Measurements from ENCODE around the gene WNT6. TPM values are rescaled to one million over a fixed set of nuclear protein-coding genes. Genes with fewer than 3 reads are reported as not detected.

The WNT6 gene
- total RNA-seq, 2 donors from 2014 or later = 1.8 to 2.4 TPM

DNA sequence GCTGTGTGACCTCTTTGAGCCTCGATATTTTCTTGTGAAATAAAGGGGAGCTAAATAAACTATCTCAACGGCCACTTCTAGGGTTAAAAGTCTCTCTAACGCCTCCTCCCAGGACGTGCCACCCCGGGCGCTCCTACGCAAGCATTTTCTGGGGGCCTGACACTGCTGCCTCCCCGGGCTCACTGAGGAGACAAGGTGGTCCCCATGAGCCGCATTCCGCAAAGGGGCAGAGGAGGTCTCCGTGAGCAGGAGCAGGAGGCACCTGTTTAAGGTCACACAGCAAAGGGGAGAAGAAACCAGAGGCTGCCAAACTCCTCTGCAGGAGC, 20.1 kb downstream of the WNT6 start:
- Histone ChIP-seq H3K4me3 (peak overlapping the region in 1 of 2 donors; percentile 35), H3K27me3 (peaks cover 10 to 18% of the 10 kb centered on the region in 2 donors), H3K36me3 (no peaks in the 10 kb centered on the region), H3K4me1 (peaks cover 0 to 29% of the 10 kb centered on the region in 2 donors), H3K27ac (no peak overlapping the region), H3K9me3 (no peaks in the 10 kb centered on the region)
- no peak for DNase-seq (ENCODE audit: low spot score)
- no peak for TF ChIP-seq CTCF (IDR thresholded peaks at IDR 0.05)

DNA sequence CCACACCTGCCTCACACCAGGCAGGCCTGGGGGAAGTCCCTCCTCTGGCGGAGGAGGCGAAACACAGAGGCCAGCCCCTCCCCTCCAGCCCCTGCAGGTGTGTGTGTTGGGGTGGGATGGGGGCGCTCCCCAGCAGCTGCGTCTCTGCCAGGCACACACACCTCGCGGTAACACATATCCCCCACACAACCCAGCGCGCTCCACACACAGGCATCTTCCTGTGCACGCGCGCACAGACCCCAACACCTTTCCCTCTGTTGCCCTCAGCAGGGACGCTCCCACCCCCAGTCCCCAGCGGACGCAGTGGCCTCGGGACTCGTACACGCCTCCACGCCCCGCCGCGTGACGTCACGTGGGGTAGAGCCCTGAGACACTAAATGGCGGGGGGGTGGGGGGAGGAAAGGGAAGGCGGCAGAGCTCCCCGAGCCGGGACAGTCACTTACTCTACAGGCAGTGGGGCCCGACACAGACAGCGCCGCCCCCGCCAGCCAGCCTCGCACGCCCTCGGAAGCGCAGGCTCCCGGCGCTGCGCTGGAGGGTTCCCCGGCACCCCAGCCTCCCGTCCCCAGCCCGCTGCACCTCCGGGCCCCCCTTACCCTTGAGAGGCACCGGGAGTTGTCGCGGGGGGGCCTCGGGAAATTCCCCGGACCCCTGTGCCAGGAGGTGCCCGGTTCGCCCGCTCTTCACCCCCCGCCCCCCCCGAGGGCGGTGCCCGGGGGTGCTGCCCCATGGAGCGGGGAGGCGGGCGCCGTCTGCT, 20.7 kb downstream of the WNT6 start, which contains the start of gene WNT10A:
Gene WNT10A (plus strand): TSS at position 751 of the 757 bp plus-strand sequence. CDS start 144 bp downstream, outside the sequence.
- Histone ChIP-seq H3K27ac (no peak within 1 kb of the TSS), H3K4me1 (peaks cover 0 to 29% of the 10 kb centered on the region in 2 donors), H3K36me3 (no peaks in the 10 kb centered on the region), H3K4me3 (peak within 1 kb of the TSS in 1 of 2 donors; percentile 35), H3K9me3 (no peaks in the 10 kb centered on the region), H3K27me3 (peaks cover 10 to 18% of the 10 kb centered on the region in 2 donors)
- TF ChIP-seq CTCF (IDR thresholded peaks at IDR 0.05) = no peak
- DNase-seq (ENCODE audit: low spot score) = no peak

GRCh38 chr2:218880859-218881594, 21.4 kb downstream of the WNT6 start:
- Histone ChIP-seq H3K27ac (no peak overlapping the region), H3K4me1 (peaks cover 0 to 29% of the 10 kb centered on the region in 2 donors), H3K36me3 (no peaks in the 10 kb centered on the region), H3K4me3 (peak overlapping the region in 1 of 2 donors; percentile 35), H3K9me3 (no peaks in the 10 kb centered on the region), H3K27me3 (peaks cover 10 to 18% of the 10 kb centered on the region in 2 donors)
- no peak for TF ChIP-seq CTCF (IDR thresholded peaks at IDR 0.05)
- no peak for DNase-seq (ENCODE audit: low spot score)

DNA sequence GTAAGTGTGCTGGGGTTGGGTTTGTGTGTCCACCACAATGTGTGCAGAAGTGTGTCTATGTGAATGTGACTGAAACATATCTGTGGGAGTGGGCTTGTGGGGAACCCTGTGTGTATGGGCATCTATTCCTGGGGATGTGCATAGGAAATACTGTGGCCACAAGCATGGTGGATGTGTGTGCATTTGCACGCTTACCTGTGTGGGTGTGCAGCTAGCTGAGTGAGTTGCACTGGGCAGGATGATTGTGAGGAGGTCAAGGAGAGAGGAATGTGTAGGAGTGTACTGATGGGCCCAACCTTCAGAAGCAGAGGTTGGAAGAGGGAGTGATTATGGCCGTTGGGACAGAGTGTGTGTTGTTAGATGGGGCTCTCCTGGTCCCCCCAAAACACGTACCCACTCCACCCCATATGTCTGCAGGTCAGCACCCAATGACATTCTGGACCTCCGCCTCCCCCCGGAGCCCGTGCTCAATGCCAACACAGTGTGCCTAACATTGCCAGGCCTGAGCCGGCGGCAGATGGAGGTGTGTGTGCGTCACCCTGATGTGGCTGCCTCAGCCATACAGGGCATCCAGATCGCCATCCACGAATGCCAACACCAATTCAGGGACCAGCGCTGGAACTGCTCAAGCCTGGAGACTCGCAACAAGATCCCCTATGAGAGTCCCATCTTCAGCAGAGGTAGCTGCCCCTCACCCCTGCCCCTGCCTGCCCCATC, 22.3 kb downstream of the WNT6 start:
- no peaks in the 10 kb centered on the region for H3K36me3 ChIP-seq
- peaks cover 10 to 18% of the 10 kb centered on the region in 2 donors for H3K27me3 ChIP-seq
- no peak for TF ChIP-seq CTCF (IDR thresholded peaks at IDR 0.05)
- DNase-seq (ENCODE audit: low spot score) = no peak
- no peak overlapping the region for H3K4me3 ChIP-seq
- H3K4me1 ChIP-seq = peaks cover 0 to 29% of the 10 kb centered on the region in 2 donors
- H3K9me3 ChIP-seq = no peaks in the 10 kb centered on the region
- H3K27ac ChIP-seq = no peak overlapping the region

- Histone ChIP-seq H3K27ac (no peak overlapping the region), H3K4me3 (no peak overlapping the region), H3K9me3 (no peaks in the 10 kb centered on the region), H3K4me1 (peaks cover 0 to 29% of the 10 kb centered on the region in 2 donors), H3K36me3 (no peaks in the 10 kb centered on the region), H3K27me3 (peaks cover 10 to 18% of the 10 kb centered on the region in 2 donors)
- no peak for DNase-seq (ENCODE audit: low spot score)
- no peak for TF ChIP-seq CTCF (IDR thresholded peaks at IDR 0.05)
Observed at GRCh38 chr2:218882461-218882816, 22.8 kb downstream of the WNT6 start.
